Hepatocyte (in vitro differentiated cells): ENCODE data around the gene NEB.

Experiments used
- CTCF ChIP-seq: fragments of 200-600 bp; sonication (generic); IDR thresholded peaks from 2 replicates; pipeline ENCODE4 v1.5.1; 2016; ENCODE audit warnings: antibody characterized with exemption, mild to moderate bottlenecking; ENCODE audit not compliant: poor library complexity
- EZH2phosphoT487 ChIP-seq: fragments of 200-600 bp; sonication (generic); IDR thresholded peaks from one replicate; pipeline ENCODE4 v1.6.1; 2018; ENCODE audit warnings: antibody characterized with exemption, mild to moderate bottlenecking, low read depth, moderate library complexity; ENCODE audit not compliant: unreplicated experiment, severe bottlenecking

GRCh38 chr2:151475071-151475470 is 259.2 kb downstream of the NEB start:
- TF ChIP-seq CTCF (no peak), EZH2phosphoT487 (no peak)
